Measurements from ENCODE around the gene HNRNPL.
"Not testable (repeated sequence)": the region's sequence is repeated elsewhere in the genome, so short reads cannot be mapped to it uniquely, and the experiment has no call there.

Gene HNRNPL

GRCh38 chr19:38821230-38821825, 28.5 kb downstream of the HNRNPL start:
- not testable (repeated sequence) for DNase-seq

- no peak for DNase-seq
Measured at GRCh38 chr19:38819231-38819920, 30.4 kb downstream of the HNRNPL start.

- DNase-seq, result no peak
Measured at GRCh38 chr19:38817081-38817480, 32.7 kb downstream of the HNRNPL start.

- no peak for DNase-seq
Measured at GRCh38 chr19:38816131-38816750, 33.5 kb downstream of the HNRNPL start.

- no peak for DNase-seq
Measured at GRCh38 chr19:38815059-38816001, 34.5 kb downstream of the HNRNPL start.

GRCh38 chr19:38813932-38814331, 35.9 kb downstream of the HNRNPL start:
- not testable (repeated sequence) for DNase-seq

GRCh38 chr19:38813323-38813722, 36.5 kb downstream of the HNRNPL start:
- DNase-seq, result no peak

GRCh38 chr19:38812841-38813320, 36.9 kb downstream of the HNRNPL start, which contains the start of gene LGALS4:
Gene LGALS4 (minus strand): TSS chr19:38812945. CDS start chr19:38812886, 59 bp downstream.
- DNase-seq, result no peak

GRCh38 chr19:38812009-38812840, 37.6 kb downstream of the HNRNPL start:
- no peak for DNase-seq

GRCh38 chr19:38809592-38810252, 40.1 kb downstream of the HNRNPL start:
- no peak for DNase-seq

GRCh38 chr19:38808741-38809140, 41.0 kb downstream of the HNRNPL start:
- no peak for DNase-seq

- not testable (repeated sequence) for DNase-seq
Measured at GRCh38 chr19:38807374-38808098, 42.2 kb downstream of the HNRNPL start.

- DNase-seq, result no peak
Measured at GRCh38 chr19:38806371-38806770, 43.4 kb downstream of the HNRNPL start.

- DNase-seq, result no peak
Measured at GRCh38 chr19:38805180-38805579, 44.6 kb downstream of the HNRNPL start.

GRCh38 chr19:38803543-38803942, 46.2 kb downstream of the HNRNPL start:
- DNase-seq, result no peak

- DNase-seq, result no peak
Measured at GRCh38 chr19:38801359-38802095, 48.3 kb downstream of the HNRNPL start.

GRCh38 chr19:38800577-38801347, 49.0 kb downstream of the HNRNPL start:
- no peak for DNase-seq

- DNase-seq, result no peak
Measured at GRCh38 chr19:38799104-38799503, 50.7 kb downstream of the HNRNPL start.

GRCh38 chr19:38797781-38798180, 52.0 kb downstream of the HNRNPL start:
- not testable (repeated sequence) for DNase-seq

Data from midbrain (tissue), 1 donor.